Natural killer cell (primary cell): ENCODE measurements around the gene ITPKB. TPM values are rescaled to one million over a fixed set of nuclear protein-coding genes. Genes with fewer than 3 reads are reported as not detected.
A peak's percentile ranks its signal among the peaks of the same experiment; 100 is the strongest.

ENCODE experiments used
- ATAC-seq, 3 donors: fragments of 150-1000 bp in 2 of 3; fragments of 200-7000 bp in 1 of 3; cut with Tn5 transposase; 1 replicate in 1 of 3; 2 replicates in 2 of 3; pipeline ENCODE4 v1.10.0; 2021; ENCODE audit warnings: mild to moderate bottlenecking in 2 of 3, moderate library complexity in 2 of 3
- DNase-seq, 2 donors: peaks; one replicate each; pipeline versions ENCODE4 v3.0.0 to v3.0.0-alpha.2; 2013 to 2021; ENCODE audit warnings: mixed read lengths in 1 of 2
- H3K27ac ChIP-seq: one replicate; pipeline ENCODE4 v1.5.1; 2013; ENCODE audit warnings: mild to moderate bottlenecking, low read length
- H3K27me3 ChIP-seq: one replicate; pipeline ENCODE4 v1.6.1; 2013; ENCODE audit warnings: low read length; ENCODE audit not compliant: control insufficient read depth, insufficient read depth
- H3K36me3 ChIP-seq: one replicate; pipeline ENCODE4 v1.6.1; 2013; ENCODE audit warnings: low read length; ENCODE audit not compliant: control insufficient read depth, insufficient read depth
- H3K4me1 ChIP-seq: one replicate; pipeline ENCODE4 v1.6.1; 2013; ENCODE audit warnings: low read length; ENCODE audit not compliant: control insufficient read depth, insufficient read depth
- H3K4me3 ChIP-seq: one replicate; pipeline ENCODE4 v1.5.1; 2013; ENCODE audit warnings: low read length
- H3K9me3 ChIP-seq: one replicate; pipeline ENCODE4 v1.6.1; 2013; ENCODE audit warnings: low read length; ENCODE audit not compliant: control insufficient read depth, insufficient read depth
- H3K27ac Mint-ChIP-seq, 2 donors: one replicate each; pipeline ENCODE4 v1.8.0; 2022; ENCODE audit warnings: mild to moderate bottlenecking in 2 of 2, mixed read lengths in 2 of 2, moderate library complexity in 1 of 2
- H3K27me3 Mint-ChIP-seq, 2 donors: one replicate each; pipeline ENCODE4 v1.8.0; 2022; ENCODE audit warnings: low read depth in 2 of 2, mixed read lengths in 2 of 2
- H3K36me3 Mint-ChIP-seq: one replicate; pipeline ENCODE4 v1.8.0; 2022; ENCODE audit warnings: mixed read lengths
- H3K4me1 Mint-ChIP-seq, 2 donors: one replicate each; pipeline ENCODE4 v1.8.0; 2022; ENCODE audit warnings: mixed read lengths in 2 of 2
- H3K4me3 Mint-ChIP-seq: one replicate; pipeline ENCODE4 v1.8.0; 2022; ENCODE audit warnings: mild to moderate bottlenecking, moderate library complexity, mixed read lengths
- H3K9me3 Mint-ChIP-seq, 2 donors: one replicate each; pipeline ENCODE4 v1.8.0; 2022; ENCODE audit warnings: mixed read lengths in 2 of 2
- CTCF ChIP-seq: fragments of 200-600 bp; IDR thresholded peaks from one replicate; pipeline ENCODE4 v1.8.0; 2022; ENCODE audit warnings: antibody characterized with exemption
- WGBS: methylation state at CpG from one replicate; pipeline ENCODE4 v1.1.7; 2013; ENCODE audit warnings: missing lambda C conversion rate; ENCODE audit not compliant: insufficient coverage; 5-methylcytosine and 5-hydroxymethylcytosine counted together
- intact Hi-C: fragments of 100-400 bp; cut with micrococcal nuclease; formaldehyde crosslinking; loops from one replicate; pipeline ENCODE4 v1.14.2; 2022
- total RNA-seq, 4 donors: library from RNA; stranded (reverse); fragments of 120-200 nt in 1 of 4; gene quantifications; one replicate each; pipeline versions ENCODE4 v1.2.3 to v1.2.4, GENCODE V29; 2013 to 2022

Gene ITPKB
- total RNA-seq, 3 donors from 2014 or later (not counting 1 experiment from before 2014, with no cell fraction given): 92.2 to 133 (median 99.0) TPM

DNA sequence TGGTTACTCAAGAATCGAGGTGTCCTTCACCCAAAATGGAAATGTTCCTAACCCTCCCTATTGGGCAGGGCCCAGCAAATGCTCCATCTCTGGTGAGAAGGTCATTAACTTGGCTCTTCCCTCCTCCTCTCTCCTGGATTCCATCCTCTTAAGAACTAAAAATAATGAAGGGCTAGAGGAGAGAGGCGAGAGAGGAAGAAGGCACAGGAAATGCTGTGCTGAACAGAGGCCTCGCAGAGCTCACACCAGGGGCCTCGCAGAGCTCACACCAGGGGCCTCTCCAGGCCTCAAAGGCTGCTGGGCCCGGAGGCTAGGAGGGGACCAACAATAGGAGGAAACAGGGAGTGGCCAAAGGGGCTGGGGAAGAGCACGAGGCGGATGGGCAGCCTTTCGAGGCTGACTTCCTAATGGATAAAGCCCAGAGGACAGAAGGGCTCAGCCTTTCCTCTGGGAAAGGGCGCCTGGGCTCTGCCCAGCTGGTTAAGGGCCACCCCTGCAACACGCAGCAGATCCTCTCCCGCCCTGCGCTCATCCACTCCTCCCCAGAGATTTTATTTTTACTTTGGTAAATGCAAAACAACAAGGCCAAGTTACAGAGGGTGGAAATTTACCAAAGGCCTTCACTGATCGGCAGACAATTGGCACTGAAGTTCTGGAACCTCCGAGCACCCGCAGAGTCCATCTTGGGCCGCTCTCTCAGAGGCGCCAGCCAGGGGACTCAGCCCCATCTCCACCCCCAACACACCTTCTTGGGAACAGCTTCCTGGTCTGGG, 78.5 kb downstream of the ITPKB start:
- peaks cover 4% of the 10 kb centered on the region for H3K36me3 ChIP-seq
- H3K36me3 Mint-ChIP-seq: no peaks in the 10 kb centered on the region
- H3K9me3 ChIP-seq: no peaks in the 10 kb centered on the region
- H3K4me3 Mint-ChIP-seq: peak overlapping the region; percentile 78
- peaks cover 59 to 66% of the 10 kb centered on the region in 2 donors for H3K4me1 Mint-ChIP-seq
- intact Hi-C loops: loop anchor here (10.0 kb wide), 1 partner anchor 666 kb away; the partner anchor contains the start of gene SDE2
- no peaks in the 10 kb centered on the region for H3K27me3 ChIP-seq
- H3K9me3 Mint-ChIP-seq: no peaks in the 10 kb centered on the region
- peak in 1 of 2 donors; percentile 53 for DNase-seq
- no peak for TF ChIP-seq CTCF
- H3K4me1 ChIP-seq: peaks cover 70% of the 10 kb centered on the region
- peak overlapping the region in 1 of 2 donors; percentile 100 for H3K27ac Mint-ChIP-seq
- H3K27me3 Mint-ChIP-seq: no peaks in the 10 kb centered on the region
- no peak overlapping the region for H3K4me3 ChIP-seq
- peak in 1 of 3 donors; percentile 7 for ATAC-seq
- peak overlapping the region; percentile 88 for H3K27ac ChIP-seq
- WGBS: 51% methylated on average over 17 of the region's 17 CpGs

- H3K27ac ChIP-seq: peak overlapping the region; percentile 88
- H3K9me3 ChIP-seq: no peaks in the 10 kb centered on the region
- peaks cover 49 to 57% of the 10 kb centered on the region in 2 donors for H3K4me1 Mint-ChIP-seq
- intact Hi-C loops: loop anchor here (10.0 kb wide), 1 partner anchor 665 kb away; the partner anchor contains the start of gene SDE2
- H3K27ac Mint-ChIP-seq: peak overlapping the region in 1 of 2 donors; percentile 100
- no peak for ATAC-seq
- peaks cover 60% of the 10 kb centered on the region for H3K4me1 ChIP-seq
- H3K36me3 ChIP-seq: peaks cover 4% of the 10 kb centered on the region
- no peak overlapping the region for H3K4me3 Mint-ChIP-seq
- H3K4me3 ChIP-seq: no peak overlapping the region
- no peaks in the 10 kb centered on the region for H3K9me3 Mint-ChIP-seq
- H3K27me3 ChIP-seq: no peaks in the 10 kb centered on the region
- no peak for DNase-seq
- 91% methylated on average over 5 of the region's 5 CpGs for WGBS
- TF ChIP-seq CTCF: no peak
- no peaks in the 10 kb centered on the region for H3K36me3 Mint-ChIP-seq
- H3K27me3 Mint-ChIP-seq: no peaks in the 10 kb centered on the region
Observed at GRCh38 chr1:226659641-226660040, 79.4 kb downstream of the ITPKB start.

DNA sequence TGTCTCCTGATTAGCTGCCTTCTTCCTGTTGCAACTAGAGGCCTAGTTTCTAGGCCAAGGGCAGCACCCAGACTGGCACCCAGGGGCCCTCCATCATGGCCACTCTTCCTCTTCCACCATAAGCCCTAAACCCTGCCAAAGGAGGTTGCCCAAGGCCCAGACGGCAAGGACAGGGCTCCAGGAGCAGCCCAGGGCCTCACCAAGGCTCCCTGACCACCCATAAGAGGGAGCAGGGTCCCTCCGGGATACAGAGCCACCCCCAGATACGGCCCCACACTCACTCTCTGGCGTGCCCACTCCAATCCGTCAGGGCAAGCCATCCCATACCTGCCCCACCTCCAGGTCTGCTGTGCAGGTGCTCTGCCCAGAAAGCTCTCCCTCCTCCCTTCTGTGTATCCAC, 79.9 kb downstream of the ITPKB start:
- H3K27me3 ChIP-seq: no peaks in the 10 kb centered on the region
- Mint-ChIP-seq H3K36me3 (no peaks in the 10 kb centered on the region), H3K4me1 (peaks cover 44 to 52% of the 10 kb centered on the region in 2 donors), H3K9me3 (no peaks in the 10 kb centered on the region), H3K27ac (peak overlapping the region in 1 of 2 donors; percentile 100), H3K4me3 (no peak overlapping the region), H3K27me3 (no peaks in the 10 kb centered on the region)
- no peak overlapping the region for H3K4me3 ChIP-seq
- intact Hi-C loops: no loop called here
- peak overlapping the region; percentile 88 for H3K27ac ChIP-seq
- no peak for DNase-seq
- ATAC-seq: no peak
- WGBS: 93% methylated on average over 5 of the region's 5 CpGs
- no peak for TF ChIP-seq CTCF
- H3K4me1 ChIP-seq: peaks cover 55% of the 10 kb centered on the region
- no peaks in the 10 kb centered on the region for H3K9me3 ChIP-seq
- peaks cover 4% of the 10 kb centered on the region for H3K36me3 ChIP-seq
